ENCODE results near the gene CISTR.
A peak's percentile ranks its signal among the peaks of the same experiment; 100 is the strongest.
"Not testable (repeated sequence)": the region's sequence is repeated elsewhere in the genome, so short reads cannot be mapped to it uniquely, and the experiment has no call there.

The CISTR gene

GRCh38 chr12:53740130-53740491, 11.7 kb downstream of the CISTR start:
- DNase-seq: no peak

GRCh38 chr12:53739214-53740129, 12.3 kb downstream of the CISTR start:
- DNase-seq: no peak

- DNase-seq: peak; percentile 21
Observed at GRCh38 chr12:53738406-53739213, 13.2 kb downstream of the CISTR start.

DNA sequence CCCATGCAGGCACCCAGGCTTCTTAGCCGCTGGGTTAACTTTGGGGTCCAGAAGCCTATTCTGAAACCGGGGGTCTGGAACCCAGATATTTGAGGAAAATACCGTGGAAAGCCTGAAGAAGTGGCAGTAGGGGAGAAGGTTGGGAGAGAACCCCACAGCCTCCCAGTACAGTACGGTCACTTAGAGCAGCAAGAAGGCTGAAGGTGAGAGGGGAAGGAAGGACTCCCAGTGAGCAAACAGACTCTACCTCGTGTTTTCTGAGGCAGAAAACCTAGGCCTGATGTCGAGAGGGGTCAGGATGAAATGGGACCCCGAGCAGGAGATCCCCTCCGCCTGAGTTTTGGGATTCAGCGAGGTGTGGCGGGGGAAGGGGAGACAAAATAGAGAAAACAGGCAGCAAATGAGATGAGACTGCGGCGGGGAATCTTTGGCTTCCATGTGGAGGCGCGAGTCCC, 13.8 kb downstream of the CISTR start:
- no peak for DNase-seq

GRCh38 chr12:53737093-53737808, 14.5 kb downstream of the CISTR start:
- DNase-seq: no peak

DNA sequence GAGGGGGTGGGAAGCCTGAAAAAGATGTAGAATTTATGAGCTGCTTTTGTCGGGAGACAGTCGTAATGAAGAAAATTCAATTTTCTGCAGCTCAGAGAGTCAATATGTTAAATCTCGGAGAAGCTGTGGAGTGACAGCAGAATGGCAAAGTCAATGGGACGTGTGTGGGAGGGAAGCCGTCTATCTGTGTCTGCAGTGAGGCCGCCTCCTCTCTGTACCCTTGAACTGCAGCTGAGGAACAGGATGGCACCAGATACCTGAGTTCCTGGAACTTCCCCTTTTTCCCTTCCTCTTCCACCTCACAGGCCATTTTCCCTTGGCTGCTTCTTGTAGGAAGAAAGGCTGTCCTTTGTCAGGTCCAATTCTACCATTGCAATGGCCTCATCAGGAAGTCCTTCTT, 15.2 kb downstream of the CISTR start:
- no peak for DNase-seq

DNA sequence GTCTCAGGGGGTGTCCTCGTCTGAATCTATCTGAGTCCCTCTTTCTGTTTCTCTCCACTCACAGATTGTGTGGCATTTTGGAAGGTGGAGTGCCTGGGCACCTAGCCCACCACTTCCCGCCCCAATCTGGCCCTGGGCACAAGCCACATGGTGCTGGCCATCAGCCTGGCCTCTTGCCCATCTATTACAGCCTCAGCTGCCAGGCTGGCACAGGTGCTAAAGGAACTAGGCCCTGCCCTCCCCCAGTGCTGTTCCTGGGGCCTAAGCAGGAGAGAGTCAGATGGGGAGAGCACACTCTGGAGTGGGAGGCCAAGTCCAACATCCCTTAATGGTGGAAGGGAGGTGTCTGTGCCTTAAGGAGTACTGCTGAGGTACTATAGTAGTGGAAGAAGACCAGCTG, 16.2 kb downstream of the CISTR start:
- no peak for DNase-seq

DNA sequence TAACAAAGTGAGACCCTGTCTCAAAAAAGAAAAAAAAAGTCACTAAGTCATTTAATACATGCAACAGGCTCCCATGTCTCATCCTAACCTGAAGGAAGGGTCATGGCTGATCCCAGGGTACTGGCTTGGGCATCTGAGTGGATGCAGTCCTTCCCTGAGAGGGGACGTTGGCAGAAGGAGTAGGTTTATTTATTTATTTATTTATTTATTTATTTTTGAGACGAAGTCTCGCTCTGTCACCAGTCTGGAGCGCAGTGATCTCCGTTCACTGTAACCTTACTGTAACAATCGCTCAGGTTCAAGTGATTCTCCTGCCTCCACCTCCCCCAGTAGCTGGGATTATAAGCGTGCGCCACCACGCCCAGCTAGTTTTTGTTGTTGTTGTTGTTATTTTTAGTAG, 17.4 kb downstream of the CISTR start:
- no peak for DNase-seq

DNA sequence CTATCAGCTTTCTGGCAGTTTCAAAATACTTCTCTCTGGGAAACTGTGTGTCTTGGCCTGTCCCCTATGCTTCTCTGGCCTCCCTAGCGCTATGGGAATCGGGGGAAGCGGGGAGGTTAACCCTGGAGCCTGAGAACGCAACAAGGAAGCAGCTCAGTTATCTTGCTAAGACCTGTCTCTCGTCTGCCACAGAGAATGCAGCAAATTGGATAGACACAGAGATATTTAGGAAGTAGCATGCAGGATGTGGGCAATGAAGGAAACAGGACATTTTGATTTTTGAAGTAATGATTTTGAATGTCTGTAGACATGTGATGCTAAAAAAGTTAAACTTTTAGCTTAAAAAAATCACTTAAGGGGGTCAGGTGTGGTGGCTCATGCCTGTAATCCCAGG, 18.0 kb downstream of the CISTR start:
- DNase-seq: no peak

GRCh38 chr12:53733051-53733806, 18.6 kb downstream of the CISTR start:
- DNase-seq: no peak

DNA sequence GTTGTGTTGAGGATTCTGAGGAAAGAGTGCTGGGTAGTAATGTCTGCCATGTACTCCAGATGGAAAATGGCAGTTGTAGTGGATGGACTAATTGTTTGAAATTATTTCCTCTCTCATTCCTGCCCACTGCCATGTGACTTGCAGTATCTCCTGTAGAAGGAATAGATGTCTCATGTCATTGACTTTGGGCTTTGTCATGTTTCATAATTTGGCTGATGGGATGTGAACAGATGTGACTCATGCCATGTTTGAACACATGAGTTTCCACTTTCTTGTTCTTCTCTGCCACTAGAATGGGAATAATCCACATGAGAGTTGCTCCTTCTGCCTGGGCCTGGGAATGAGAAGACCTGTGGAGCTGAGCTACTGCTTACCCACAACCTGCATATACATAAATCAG, 22.1 kb downstream of the CISTR start:
- no peak for DNase-seq

GRCh38 chr12:53728206-53728605, 23.6 kb downstream of the CISTR start:
- no peak for DNase-seq

- peak; percentile 97 for DNase-seq
Observed at GRCh38 chr12:53727310-53728041, 24.3 kb downstream of the CISTR start, which contains the start of gene CALCOCO1. Gene CALCOCO1 (minus strand): TSS chr12:53727452. CDS start chr12:53725242, 2,210 bp downstream.

DNA sequence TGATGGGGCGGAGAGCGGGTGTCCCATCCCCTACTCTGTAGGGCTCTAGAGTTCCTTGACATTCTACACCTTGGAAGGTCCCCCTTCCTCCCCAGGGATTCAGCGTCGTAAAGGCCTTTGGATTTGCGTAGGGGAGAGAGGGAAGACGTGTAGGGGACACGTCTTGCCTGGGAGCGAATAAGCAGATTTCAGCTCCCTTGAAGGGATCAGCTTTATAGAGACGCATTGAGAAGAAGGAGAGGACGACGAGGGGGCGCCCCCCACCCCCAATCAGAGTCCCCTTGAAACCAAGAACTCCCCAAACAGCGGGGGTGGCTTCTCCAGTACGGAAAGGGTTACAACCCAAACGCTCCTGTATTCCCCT, 24.9 kb downstream of the CISTR start:
- no peak for DNase-seq

DNA sequence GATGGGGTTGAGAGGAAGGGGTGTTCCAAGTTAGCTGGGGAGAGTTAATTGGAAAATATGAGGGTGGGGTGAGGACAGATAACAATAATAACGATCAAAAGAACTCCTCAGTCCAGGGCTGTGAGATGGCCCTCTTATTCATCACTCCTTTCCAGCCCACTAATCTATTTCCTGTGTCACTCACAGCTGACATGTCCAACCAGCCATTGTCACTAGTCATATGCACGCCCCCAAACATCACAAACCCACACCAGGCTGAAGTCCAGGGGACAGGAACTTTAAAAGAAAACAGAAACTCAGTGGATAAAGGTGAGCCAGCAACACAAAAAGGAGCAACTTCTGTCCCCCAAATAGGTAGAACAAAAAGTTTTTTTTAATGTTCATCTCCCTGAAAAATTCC, 25.4 kb downstream of the CISTR start:
- DNase-seq: peak; percentile 5

DNA sequence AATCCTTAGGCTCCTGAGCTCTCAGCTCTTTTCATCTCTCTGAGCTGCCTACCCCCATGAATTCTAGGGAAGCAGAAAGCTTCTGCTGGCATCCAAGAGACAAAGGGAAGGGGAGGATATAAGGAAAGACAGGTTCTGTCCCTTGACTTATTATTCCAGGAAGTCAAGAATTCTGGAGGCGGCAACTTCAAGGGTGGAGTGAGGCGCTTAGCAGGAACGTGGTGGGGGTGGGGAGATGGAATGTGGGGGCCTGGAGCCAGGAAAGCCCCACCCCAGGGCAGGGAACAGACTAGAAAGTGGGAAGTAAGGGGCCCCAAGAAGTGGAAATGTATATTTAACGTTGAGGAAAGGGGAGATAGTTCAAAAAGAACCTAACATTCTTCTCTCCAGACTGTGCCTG, 26.0 kb downstream of the CISTR start:
- no peak for DNase-seq

- DNase-seq: no peak
Observed at GRCh38 chr12:53722450-53723041, 29.2 kb downstream of the CISTR start.

DNA sequence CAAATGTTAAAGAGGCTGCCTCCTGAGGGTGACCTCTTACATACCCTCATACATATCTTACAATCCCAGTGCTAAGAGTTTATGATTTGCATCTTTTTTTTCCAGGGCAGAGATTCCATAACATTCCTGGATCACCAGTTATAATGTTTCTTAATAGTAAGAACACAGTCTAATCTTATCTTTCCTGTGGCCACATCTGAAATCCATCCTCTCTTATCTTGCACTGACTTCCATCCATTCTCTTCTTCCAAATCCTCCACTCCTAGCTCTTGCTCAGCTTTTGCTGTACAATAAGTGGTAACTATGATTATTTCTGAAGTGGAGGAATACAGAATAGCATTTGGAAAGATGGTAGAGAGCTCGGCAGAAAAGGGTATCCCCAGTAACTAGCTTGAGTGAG, 30.8 kb downstream of the CISTR start:
- DNase-seq: no peak

- DNase-seq: no peak
Observed at GRCh38 chr12:53719649-53720048, 32.1 kb downstream of the CISTR start.

DNA sequence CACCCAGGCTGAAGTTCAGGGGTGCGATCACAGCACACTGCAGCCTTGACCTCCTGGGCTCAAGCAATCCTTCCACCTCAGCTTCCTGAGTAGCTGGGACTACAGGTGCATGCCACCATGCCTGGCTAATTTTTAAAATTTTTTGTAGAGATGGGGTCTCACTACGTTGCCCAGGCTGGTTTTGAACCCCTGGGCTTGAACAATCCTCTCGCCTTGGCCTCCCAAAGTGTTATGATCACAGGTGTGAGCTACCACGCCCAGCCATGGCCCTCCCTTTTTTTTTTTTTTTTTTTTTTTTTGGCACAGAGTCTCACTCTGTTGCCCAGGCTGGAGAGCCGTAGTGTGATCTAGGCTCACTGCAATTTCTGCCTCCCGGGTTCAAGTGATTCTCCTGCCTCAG, 33.2 kb downstream of the CISTR start:
- not testable (repeated sequence) for DNase-seq

GRCh38 chr12:53717319-53717718, 34.5 kb downstream of the CISTR start:
- DNase-seq: no peak
